NCI-H460 (cell line): Measurements from ENCODE around the gene PAGE4. TPM values are rescaled to one million over a fixed set of nuclear protein-coding genes. Genes with fewer than 3 reads are reported as not detected.

ENCODE experiments used
- DNase-seq: peaks from one replicate; pipeline ENCODE4 v3.0.0-alpha.2; 2016; ENCODE audit warnings: low read depth; ENCODE audit errors: extremely low read depth
- polyA plus RNA-seq: library from polyadenylated mRNA; depleted of rRNA; stranded (reverse); fragments of >200 nt; gene quantifications from 2 replicates; pipeline ENCODE4 v1.2.3, GENCODE V29; 2014; cell fraction: nucleus; rRNA removed
- total RNA-seq: library from RNA; depleted of rRNA; stranded (reverse); fragments of >200 nt; shearing (Covaris generic); gene quantifications from 2 replicates; pipeline ENCODE4 v1.2.3, GENCODE V29; 2014; rRNA removed

The PAGE4 gene
- total RNA-seq, result not detected in 2 replicates
- polyA plus RNA-seq, result not detected in 2 replicates

DNA sequence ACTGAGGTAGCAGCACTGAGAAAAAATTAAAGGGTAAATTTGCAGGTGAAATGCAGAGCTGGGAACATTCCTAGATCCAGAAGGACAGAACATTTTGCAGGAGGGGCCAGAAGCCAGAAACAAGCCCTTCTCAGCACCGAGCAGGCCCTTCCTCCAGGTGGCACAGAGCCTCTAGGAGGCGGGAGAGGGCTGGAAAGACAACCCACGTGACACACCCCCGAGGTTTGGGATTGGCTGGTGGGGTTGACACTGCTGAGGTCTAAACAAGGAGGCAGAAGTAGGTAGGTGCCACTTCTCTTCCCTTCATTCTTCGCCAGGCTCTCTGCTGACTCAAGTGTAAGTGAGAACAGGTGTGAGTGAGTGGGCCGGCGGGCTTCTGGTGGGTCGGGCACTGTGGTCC lies at the start of gene PAGE4:
PAGE4 (plus strand) TSS at position 288 of the 400 bp plus-strand sequence. CDS start 1,126 bp downstream, outside the sequence.
- DNase-seq, result no peak

DNA sequence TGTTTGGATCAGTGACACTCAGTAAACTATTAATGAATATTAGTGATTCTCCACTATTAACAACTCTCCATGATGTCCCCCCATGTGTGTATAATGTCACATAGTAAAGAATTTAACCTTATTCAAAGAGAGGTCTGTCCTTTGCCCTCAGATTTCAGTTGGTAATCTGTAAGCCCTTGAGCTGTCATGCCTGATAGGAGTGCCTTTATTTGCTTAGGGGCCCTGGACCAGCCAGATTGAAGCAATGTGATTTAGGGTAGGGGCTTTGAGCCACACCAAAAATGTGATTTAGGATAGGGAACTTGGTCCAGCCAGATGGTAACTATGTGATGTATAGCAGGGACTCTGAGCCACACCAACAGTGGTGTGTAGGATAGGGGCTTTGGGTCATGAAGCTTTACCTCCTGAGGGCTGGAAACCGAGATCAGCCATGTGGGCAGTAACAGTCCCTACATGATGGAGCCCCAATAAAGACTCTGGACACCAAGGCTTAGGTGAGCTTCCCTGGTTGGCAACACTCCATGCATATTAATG lies 44.3 kb upstream of the PAGE4 start:
- DNase-seq, result no peak

DNA sequence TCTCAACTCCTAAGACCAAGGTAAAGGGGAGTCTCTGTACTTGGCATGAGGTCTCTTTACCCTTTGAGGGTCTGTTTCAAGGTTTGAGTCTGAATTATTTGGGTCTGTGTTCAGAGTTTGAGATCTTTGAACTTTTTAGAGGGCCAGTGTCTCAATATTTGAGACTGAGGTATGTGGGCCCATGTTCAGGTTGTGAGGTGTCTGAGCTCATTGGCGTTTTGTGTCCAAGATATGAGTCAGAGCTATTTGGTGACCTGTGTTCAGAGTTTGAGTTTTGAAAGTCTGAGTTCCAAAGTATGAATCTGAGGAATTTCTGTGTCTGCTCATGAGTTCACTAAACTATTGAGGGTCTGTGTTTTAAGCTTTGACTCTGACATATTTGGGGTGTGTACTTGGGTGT lies 36.7 kb upstream of the PAGE4 start:
- no peak for DNase-seq

DNA sequence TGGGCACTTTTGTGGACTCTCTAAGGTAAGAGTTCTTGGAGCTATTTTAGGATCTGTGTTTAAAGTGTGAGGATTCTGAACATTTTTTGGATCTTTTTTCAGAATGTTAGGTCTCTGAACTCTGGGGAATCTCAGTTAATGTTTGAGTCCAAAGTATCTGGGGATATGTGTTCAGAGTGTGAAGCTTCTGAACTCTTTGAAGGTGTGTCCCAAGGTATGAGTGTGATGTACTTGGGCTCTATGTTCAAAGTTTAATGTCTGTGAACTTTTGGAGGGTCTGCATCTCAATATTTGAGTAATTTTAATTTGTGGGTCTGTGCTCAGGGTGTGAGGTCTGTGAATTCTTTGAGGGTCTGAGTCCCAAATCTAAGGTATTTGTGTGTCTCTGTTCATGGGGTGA lies 35.4 kb upstream of the PAGE4 start:
- no peak for DNase-seq

GRCh38 chrX:49799828-49800227 lies 29.3 kb upstream of the PAGE4 start:
- DNase-seq, result no peak

- no peak for DNase-seq
Observed at GRCh38 chrX:49809891-49810632, 19.0 kb upstream of the PAGE4 start.

DNA sequence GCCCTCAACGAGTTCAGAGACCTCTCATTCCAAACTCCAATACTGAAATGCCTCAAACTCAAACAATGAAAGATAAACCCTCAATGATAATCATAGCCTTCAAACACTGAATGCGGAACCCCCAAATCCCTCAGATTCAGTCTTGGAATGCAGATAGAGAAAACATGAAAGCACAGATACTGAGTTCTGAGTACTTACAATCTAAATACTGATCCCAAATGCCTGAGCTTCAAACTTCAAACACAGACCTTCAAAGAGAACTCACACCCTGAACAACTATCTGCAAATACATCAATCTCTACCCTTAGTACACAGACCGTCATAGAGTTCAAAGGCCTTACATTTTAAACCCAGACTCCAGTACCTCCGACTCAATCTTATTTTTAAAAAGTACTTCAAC lies 16.9 kb upstream of the PAGE4 start:
- DNase-seq, result no peak

DNA sequence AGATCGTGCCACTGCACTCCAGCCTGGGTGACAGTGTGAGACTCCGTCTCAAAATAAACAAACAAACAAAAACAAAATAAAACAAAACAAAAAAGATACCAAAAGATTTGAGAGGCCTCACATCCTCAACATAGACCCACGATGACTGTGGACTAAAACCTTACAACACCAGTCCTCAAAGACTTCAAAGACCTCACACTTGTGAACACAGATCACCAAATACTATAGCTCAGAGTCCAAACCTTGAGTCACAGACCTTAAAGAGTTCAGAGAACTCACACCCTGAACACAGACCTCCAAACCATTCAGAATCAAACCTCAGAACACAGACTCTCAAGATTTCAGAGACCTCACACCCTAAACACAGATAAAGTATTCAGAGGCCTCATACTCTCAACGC lies 12.7 kb upstream of the PAGE4 start:
- DNase-seq, result no peak

DNA sequence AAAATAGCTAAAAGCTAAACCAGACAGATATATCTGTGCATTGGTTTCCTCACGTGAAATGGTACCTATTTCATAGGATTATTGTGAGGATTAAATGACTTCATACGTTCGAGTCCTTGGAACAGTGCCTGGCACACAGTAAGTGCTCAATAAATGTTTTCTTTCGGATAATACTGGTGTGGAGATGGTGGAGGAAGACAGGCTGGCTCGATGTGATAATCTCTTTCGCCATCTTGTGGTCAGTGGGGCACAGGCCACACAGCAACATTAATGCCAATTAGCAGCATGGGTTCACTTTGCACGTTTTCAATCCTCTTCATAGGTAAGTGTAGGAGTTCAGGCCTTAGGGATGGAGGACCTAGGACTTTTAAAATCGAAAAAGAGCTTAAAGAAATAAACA lies 9.3 kb downstream of the PAGE4 start:
- DNase-seq, result peak; percentile 27

GRCh38 chrX:49840679-49841078 lies 11.6 kb downstream of the PAGE4 start:
- DNase-seq, result peak; percentile 45

DNA sequence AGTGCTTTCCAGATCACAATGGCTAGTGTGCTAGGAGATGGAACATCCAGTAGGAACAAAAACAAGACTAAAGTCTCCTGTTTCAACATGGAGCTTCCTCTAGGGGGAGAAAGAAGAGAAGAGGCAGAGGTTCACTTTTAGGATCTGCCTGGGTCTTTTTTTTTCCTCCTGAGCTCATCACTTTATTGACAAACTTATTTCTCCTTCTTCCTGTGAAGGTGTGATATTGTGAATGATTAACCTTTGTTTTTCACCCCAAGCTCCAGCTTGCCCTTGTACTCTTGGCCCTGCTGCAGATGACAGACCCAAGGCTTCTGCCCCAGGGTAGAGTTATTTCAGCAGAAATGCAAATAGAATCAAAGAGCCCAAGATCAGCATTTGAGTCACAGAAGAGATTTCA lies 13.5 kb downstream of the PAGE4 start:
- DNase-seq, result no peak

- no peak for DNase-seq
Observed at GRCh38 chrX:49844611-49845010, 15.5 kb downstream of the PAGE4 start.

DNA sequence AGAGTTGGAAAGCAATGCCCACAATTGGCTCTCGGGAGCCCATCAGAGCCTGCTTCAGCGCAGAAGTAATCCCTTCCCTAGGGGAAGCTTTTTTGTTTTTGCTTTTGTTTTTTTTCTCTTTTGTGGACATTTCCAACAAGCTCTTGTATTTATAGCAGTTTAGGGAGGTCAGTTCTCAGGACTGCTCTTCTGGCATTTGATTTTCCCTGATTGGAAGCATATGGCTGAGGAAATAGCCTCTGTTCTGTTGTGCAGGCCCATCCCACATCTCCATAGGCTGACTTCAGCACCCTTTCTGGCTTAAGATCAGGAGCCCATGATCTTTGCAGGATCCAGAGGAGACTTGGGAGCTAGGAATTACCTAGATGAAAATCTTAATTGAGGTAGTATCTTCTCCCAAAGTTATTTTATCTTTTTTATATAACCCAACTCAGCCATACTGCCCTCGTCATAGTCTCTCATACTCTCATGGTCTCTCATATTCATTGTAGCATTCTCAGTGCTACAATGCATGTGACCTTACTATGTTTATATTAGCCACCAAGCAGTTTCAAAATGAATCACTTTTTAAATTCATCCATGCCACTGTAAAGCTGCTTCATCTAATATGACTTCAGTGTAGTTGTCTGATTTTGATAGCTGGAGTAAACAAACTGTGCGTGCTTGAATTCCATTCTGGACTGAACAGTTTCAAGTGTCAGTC lies 16.7 kb downstream of the PAGE4 start:
- no peak for DNase-seq

GRCh38 chrX:49846522-49846921 lies 17.4 kb downstream of the PAGE4 start:
- DNase-seq, result no peak

DNA sequence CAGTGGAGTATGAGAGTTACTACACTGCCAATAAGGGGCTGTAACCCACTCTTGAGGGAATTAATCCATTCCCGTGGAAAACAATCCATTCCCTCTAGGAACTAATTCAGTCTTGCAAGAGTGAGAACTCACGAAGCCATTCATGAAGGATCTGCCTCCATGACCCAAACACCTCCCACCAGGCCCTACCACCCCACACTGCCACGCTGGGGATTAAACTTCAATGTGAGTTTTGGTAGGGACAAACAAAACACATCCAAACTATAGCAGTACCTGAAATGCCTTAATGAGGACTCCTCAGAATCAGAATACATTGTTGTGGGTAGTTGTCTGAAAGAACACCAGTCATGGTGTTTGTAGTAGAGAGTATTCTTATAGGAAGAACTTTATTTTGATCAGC lies 19.2 kb downstream of the PAGE4 start:
- no peak for DNase-seq

GRCh38 chrX:49850028-49850427 lies 20.9 kb downstream of the PAGE4 start:
- no peak for DNase-seq

DNA sequence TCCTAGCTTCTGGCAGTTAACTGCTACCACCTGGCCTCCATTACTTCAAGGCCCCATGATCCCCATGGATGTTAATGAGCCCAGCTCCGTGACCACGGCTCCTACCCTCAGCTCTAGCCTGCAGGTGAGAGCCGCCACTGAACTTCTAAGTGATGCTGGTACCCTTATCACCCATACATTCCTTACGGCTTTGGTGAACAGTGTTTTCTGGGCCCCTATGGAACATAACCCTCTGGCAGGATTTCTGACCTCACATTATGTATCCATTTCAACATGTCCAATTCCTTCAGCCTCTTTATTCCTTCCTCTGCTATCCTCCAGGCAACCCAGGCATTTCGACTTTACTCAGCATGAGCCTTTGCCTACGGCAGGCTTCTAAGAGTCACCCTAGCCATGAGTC lies 24.6 kb downstream of the PAGE4 start:
- DNase-seq, result no peak

GRCh38 chrX:49856819-49857218 lies 27.7 kb downstream of the PAGE4 start:
- DNase-seq, result no peak

DNA sequence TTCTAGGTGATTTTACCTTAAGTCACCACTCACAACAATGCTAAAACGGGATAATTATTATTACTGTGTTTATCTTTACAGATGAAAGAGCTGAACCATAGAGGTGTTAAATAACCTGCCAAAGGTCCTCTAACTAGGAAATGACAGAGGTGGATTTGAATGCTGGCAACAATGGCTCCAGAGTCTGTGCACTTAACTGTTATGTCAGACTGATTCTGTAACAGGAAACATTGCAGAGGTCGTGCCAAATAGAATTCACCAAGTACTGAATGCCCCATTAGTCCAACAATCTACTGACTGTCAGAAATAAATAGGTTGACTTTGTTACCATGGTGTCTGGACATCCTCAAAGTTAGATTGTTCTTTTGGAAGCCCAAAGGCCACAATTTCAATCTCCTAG lies 29.2 kb downstream of the PAGE4 start:
- DNase-seq, result no peak

DNA sequence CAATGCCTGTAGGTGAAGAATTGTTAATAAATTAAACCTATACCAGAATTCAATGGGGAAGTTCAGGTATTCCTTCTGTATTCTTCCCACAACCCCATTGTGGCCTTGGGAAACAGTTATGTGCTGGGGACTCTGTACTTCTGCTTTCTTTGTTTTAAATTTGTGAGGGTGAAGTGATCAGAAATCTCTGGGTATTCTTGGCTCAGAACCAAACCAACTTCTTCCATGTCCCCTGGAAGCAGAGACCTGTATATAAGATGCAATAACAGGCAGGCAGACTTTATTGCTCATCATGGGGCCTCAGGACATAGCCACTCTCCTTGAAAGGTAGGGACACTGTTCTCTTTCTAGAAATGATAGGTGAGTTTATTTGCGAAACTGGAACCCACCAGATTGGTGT lies 30.4 kb downstream of the PAGE4 start:
- DNase-seq, result no peak

GRCh38 chrX:49860867-49861535 lies 31.9 kb downstream of the PAGE4 start:
- no peak for DNase-seq
